Measurements from ENCODE around the gene REM2.
"Not testable (repeated sequence)": the region's sequence is repeated elsewhere in the genome, so short reads cannot be mapped to it uniquely, and the experiment has no call there.

Gene REM2

DNA sequence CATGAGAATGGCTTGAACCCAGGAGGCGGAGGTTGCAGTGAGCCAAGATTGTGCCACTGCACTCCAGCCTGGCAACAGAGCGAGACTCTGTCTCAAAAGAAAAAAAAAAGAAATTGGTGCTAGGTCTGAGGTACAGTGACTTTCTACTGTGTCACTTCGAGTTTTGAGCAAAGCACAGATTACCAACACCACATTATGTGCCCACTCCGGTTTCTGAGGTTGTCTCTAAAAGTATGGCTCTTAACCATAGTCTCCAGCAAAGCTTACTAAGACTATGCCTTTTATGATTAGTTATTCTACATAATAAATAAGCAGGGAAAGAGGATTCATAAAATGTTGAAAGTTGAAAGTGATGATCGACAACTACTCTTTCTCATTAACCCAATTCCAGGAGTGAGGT, 27.9 kb downstream of the REM2 start:
- no peak for DNase-seq
- ChIA-PET CTCF (interaction anchor here (0.6 to 3.1 kb wide), 4 partner anchors 9 to 38 kb away, joined by 3 to 15 read pairs (median 4); no protein-coding TSS in a partner anchor), POLR2A (no interaction called here)
- peaks cover 0 to 4% (median 2%) of the 10 kb centered on the region in 4 experiments for H3K4me1 ChIP-seq (ENCODE audit: control extremely low read depth in 1 of 4, control insufficient read depth in 4 of 4, insufficient read depth in 4 of 4, low read length in 3 of 4)
- WGBS (ENCODE audit: insufficient coverage): 100% methylated on average over 3 of the region's 5 CpGs
- peaks cover 10 to 43% (median 28%) of the 10 kb centered on the region in 4 experiments for H3K36me3 ChIP-seq (ENCODE audit: control insufficient read depth in 4 of 4, insufficient read depth in 4 of 4, low read length in 3 of 4)
- H3K27me3 ChIP-seq (replicated peaks in 2 of 5; ENCODE audit: control insufficient read depth in 4 of 5, insufficient read depth in 5 of 5, low read length in 4 of 5): no peaks in the 10 kb centered on the region
- H3K27ac ChIP-seq (ENCODE audit: insufficient read depth in 1 of 2, low read depth in 1 of 2, low read length in 2 of 2, poor library complexity in 1 of 2, severe bottlenecking in 2 of 2): no peak overlapping the region
- no peak overlapping the region for H3K4me3 ChIP-seq (ENCODE audit: control insufficient read depth in 1 of 7, extremely low read depth in 1 of 7, insufficient read depth in 4 of 7, low read depth in 2 of 7, low read length in 6 of 7)
- no peaks in the 10 kb centered on the region for H3K9me3 ChIP-seq (ENCODE audit: control extremely low read depth in 1 of 5, control insufficient read depth in 4 of 5, insufficient read depth in 2 of 5, low read depth in 1 of 5, low read length in 4 of 5)

DNA sequence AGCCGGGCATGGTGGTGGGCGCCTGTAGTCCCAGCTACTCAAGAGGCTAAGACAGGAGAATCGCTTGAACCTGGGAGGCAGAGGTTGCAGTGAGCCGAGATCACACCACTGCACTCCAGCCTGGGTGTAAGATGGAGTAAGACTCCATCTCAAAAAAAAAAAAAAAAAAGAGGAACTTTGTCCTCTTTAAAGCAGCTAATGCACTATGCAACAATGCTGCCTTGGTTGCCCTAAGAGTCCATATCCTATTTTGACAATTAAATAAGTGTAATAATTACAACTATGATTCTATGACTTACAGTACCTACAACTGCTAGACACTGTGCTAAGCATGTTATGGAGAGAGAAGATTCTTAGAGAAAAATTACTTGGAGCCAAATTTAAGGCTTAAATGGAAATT, 31.8 kb downstream of the REM2 start:
- POLR2A ChIA-PET: interaction anchor here (0.6 to 0.8 kb wide), 2 partner anchors 9 to 43 kb away, joined by 3 read pairs; partner anchors contain the start of gene LRP10
- CTCF ChIA-PET: interaction anchor here (1.0 to 1.1 kb wide), 3 partner anchors 11 to 16 kb away, joined by 3 to 7 read pairs (median 4); no protein-coding TSS in a partner anchor
- Histone ChIP-seq H3K4me1 (ENCODE audit: control extremely low read depth in 1 of 4, control insufficient read depth in 4 of 4, insufficient read depth in 4 of 4, low read length in 3 of 4) (peaks cover 7 to 25% (median 16%) of the 10 kb centered on the region in 4 experiments), H3K36me3 (ENCODE audit: control insufficient read depth in 4 of 4, insufficient read depth in 4 of 4, low read length in 3 of 4) (peaks cover 2 to 17% (median 7%) of the 10 kb centered on the region in 4 experiments)
- not testable (repeated sequence) for H3K4me3 ChIP-seq (ENCODE audit: control insufficient read depth in 1 of 7, extremely low read depth in 1 of 7, insufficient read depth in 4 of 7, low read depth in 2 of 7, low read length in 6 of 7); H3K27me3 ChIP-seq (replicated peaks in 2 of 5; ENCODE audit: control insufficient read depth in 4 of 5, insufficient read depth in 5 of 5, low read length in 4 of 5); H3K27ac ChIP-seq (ENCODE audit: insufficient read depth in 1 of 2, low read depth in 1 of 2, low read length in 2 of 2, poor library complexity in 1 of 2, severe bottlenecking in 2 of 2); H3K9me3 ChIP-seq (ENCODE audit: control extremely low read depth in 1 of 5, control insufficient read depth in 4 of 5, insufficient read depth in 2 of 5, low read depth in 1 of 5, low read length in 4 of 5)
- peak in 2 of 3 donors; percentile 21 to 24 for DNase-seq
- WGBS (ENCODE audit: insufficient coverage): 100% methylated on average over 1 of the region's 4 CpGs

DNA sequence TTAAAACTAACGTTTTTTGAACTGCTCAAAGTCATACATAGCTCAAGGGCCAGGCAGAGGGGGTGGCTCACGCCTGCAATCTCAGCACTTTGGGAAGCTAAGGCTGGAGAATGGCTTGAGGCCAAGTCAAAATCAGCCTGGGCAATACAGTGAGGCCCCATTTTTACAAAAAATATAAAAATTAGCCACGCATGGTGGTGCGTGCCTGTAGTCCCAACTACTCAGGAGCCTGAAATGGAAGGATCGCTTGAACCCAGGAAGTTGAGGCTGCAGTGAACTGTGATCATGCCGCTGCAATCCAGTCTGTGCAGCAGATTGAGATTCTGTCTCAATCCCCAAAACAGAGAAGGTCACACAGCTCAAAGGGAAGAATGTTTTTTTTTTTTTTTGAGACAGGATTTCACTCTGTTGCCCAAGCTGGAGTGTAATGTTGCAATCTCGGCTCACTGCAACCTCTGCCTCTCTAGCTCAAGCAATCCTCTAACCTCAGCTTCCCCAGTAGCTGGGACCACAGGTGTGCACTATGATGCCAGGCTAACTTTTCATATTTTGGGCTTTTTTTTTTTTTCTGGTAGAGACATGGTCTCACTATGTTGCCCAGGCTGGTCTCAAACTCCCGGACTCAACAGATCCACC, 33.0 kb downstream of the REM2 start:
- POLR2A ChIA-PET: interaction anchor here (1.8 kb wide), 1 partner anchor 10 kb away, joined by 5 read pairs; no protein-coding TSS in a partner anchor
- 92% methylated on average over 6 of the region's 8 CpGs for WGBS (ENCODE audit: insufficient coverage)
- H3K27me3 ChIP-seq (replicated peaks in 2 of 5; ENCODE audit: control insufficient read depth in 4 of 5, insufficient read depth in 5 of 5, low read length in 4 of 5): no peaks in the 10 kb centered on the region
- H3K9me3 ChIP-seq (ENCODE audit: control extremely low read depth in 1 of 5, control insufficient read depth in 4 of 5, insufficient read depth in 2 of 5, low read depth in 1 of 5, low read length in 4 of 5): no peaks in the 10 kb centered on the region
- H3K27ac ChIP-seq (ENCODE audit: insufficient read depth in 1 of 2, low read depth in 1 of 2, low read length in 2 of 2, poor library complexity in 1 of 2, severe bottlenecking in 2 of 2): peak overlapping the region in 1 of 2 experiments; percentile 25
- peak in 1 of 3 donors; percentile 26 for DNase-seq
- no peak overlapping the region for H3K4me3 ChIP-seq (ENCODE audit: control insufficient read depth in 1 of 7, extremely low read depth in 1 of 7, insufficient read depth in 4 of 7, low read depth in 2 of 7, low read length in 6 of 7)
- H3K36me3 ChIP-seq (ENCODE audit: control insufficient read depth in 4 of 4, insufficient read depth in 4 of 4, low read length in 3 of 4): peaks cover 5 to 27% (median 17%) of the 10 kb centered on the region in 4 experiments
- peaks cover 7 to 29% (median 19%) of the 10 kb centered on the region in 4 experiments for H3K4me1 ChIP-seq (ENCODE audit: control extremely low read depth in 1 of 4, control insufficient read depth in 4 of 4, insufficient read depth in 4 of 4, low read length in 3 of 4)
- CTCF ChIA-PET: interaction anchor here (0.6 to 1.4 kb wide), 4 partner anchors 9 to 40 kb away, joined by 3 to 6 read pairs (median 4); no protein-coding TSS in a partner anchor

DNA sequence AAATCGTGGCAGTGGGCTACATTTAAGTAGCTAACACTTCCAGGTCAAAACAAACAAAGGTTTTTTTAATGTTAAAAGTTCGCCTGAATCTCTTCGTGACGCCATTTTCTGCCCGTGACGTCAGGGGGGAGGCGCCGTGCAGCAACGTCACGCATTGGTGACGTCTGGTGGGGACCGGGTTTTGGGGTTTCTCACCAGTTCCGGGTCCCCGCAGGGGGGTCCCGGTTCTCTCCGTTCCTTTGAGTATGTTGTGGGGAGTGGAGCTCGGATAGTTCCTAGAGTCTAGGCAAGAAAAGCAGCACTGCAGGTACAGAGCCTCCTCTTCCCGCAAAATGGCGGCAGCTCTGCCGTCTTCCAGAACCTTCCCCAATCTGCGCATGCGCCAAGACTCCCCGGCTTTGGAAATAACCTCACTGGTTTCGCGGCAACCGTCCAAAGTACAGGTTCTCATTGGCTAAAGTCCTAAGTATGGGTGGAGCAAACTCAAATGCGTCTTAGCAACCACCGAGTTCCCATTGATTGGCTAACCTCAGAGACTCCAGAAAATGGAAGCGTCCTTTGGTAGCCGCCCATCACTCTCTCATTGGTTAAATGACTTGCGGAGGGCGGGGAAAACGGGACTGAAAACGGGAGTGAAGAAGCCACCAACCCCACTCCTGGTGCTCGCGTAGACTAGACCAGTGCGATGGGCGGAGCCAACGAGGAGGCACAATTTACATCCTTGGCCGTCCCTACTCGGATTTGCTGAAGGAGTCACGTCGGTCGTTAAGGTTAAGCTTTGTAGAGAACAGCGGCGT, 36.0 kb downstream of the REM2 start, which contains the start of gene RBM23:
RBM23 (minus strand) TSS at position 346 of the 797 bp plus-strand sequence.
- POLR2A ChIA-PET: interaction anchor here (0.6 to 2.8 kb wide), 3 partner anchors 9 to 30 kb away, joined by 4 to 14 read pairs (median 8); partner anchors contain the start of gene PRMT5
- CTCF ChIA-PET: interaction anchor here (0.6 to 3.3 kb wide), 7 partner anchors 8 to 96 kb away, joined by 3 to 28 read pairs (median 4); partner anchors contain the start of gene PRMT5
- under 1% methylated on average over 41 of the region's 46 CpGs for WGBS (ENCODE audit: insufficient coverage)
- peaks cover 7 to 29% (median 19%) of the 10 kb centered on the region in 4 experiments for H3K4me1 ChIP-seq (ENCODE audit: control extremely low read depth in 1 of 4, control insufficient read depth in 4 of 4, insufficient read depth in 4 of 4, low read length in 3 of 4)
- peak within 1 kb of the TSS; percentile 69 to 98 (median 90) for H3K4me3 ChIP-seq (ENCODE audit: control insufficient read depth in 1 of 7, extremely low read depth in 1 of 7, insufficient read depth in 4 of 7, low read depth in 2 of 7, low read length in 6 of 7)
- DNase-seq: peak; percentile 100
- H3K27me3 ChIP-seq (replicated peaks in 2 of 5; ENCODE audit: control insufficient read depth in 4 of 5, insufficient read depth in 5 of 5, low read length in 4 of 5): no peaks in the 10 kb centered on the region
- peaks cover 13 to 47% (median 34%) of the 10 kb centered on the region in 4 experiments for H3K36me3 ChIP-seq (ENCODE audit: control insufficient read depth in 4 of 4, insufficient read depth in 4 of 4, low read length in 3 of 4)
- peak within 1 kb of the TSS; percentile 100 for H3K27ac ChIP-seq (ENCODE audit: insufficient read depth in 1 of 2, low read depth in 1 of 2, low read length in 2 of 2, poor library complexity in 1 of 2, severe bottlenecking in 2 of 2)
- H3K9me3 ChIP-seq (ENCODE audit: control extremely low read depth in 1 of 5, control insufficient read depth in 4 of 5, insufficient read depth in 2 of 5, low read depth in 1 of 5, low read length in 4 of 5): no peaks in the 10 kb centered on the region

DNA sequence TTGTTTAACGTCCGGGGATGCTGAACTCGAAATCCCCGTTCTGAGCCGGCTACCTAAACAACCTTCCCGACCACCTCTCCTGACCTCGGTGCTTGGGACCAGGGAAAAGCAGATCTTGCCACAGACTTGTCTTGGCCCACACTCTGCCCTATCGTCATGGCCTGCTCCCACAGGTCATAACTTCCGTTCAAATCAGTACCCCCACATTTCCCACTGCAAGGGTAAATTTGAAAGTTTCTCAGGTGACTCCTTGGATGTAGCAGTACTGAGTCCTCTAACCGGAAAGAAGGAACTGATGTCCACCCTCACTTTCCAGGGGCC, 36.5 kb downstream of the REM2 start:
- POLR2A ChIA-PET: interaction anchor here (1.4 to 2.8 kb wide), 2 partner anchors 8 to 10 kb away, joined by 8 to 14 read pairs; partner anchors contain the start of gene PRMT5
- no peak for DNase-seq
- Histone ChIP-seq H3K27ac (ENCODE audit: insufficient read depth in 1 of 2, low read depth in 1 of 2, low read length in 2 of 2, poor library complexity in 1 of 2, severe bottlenecking in 2 of 2) (peak overlapping the region; percentile 69 to 100), H3K27me3 (replicated peaks in 2 of 5; ENCODE audit: control insufficient read depth in 4 of 5, insufficient read depth in 5 of 5, low read length in 4 of 5) (no peaks in the 10 kb centered on the region), H3K4me1 (ENCODE audit: control extremely low read depth in 1 of 4, control insufficient read depth in 4 of 4, insufficient read depth in 4 of 4, low read length in 3 of 4) (peaks cover 7 to 29% (median 19%) of the 10 kb centered on the region in 4 experiments), H3K9me3 (ENCODE audit: control extremely low read depth in 1 of 5, control insufficient read depth in 4 of 5, insufficient read depth in 2 of 5, low read depth in 1 of 5, low read length in 4 of 5) (no peaks in the 10 kb centered on the region), H3K4me3 (ENCODE audit: control insufficient read depth in 1 of 7, extremely low read depth in 1 of 7, insufficient read depth in 4 of 7, low read depth in 2 of 7, low read length in 6 of 7) (peak overlapping the region; percentile 18 to 91 (median 50)), H3K36me3 (ENCODE audit: control insufficient read depth in 4 of 4, insufficient read depth in 4 of 4, low read length in 3 of 4) (peaks cover 19 to 52% (median 37%) of the 10 kb centered on the region in 4 experiments)
- 11% methylated on average over 9 of the region's 10 CpGs for WGBS (ENCODE audit: insufficient coverage)
- CTCF ChIA-PET: interaction anchor here (0.8 to 3.3 kb wide), 7 partner anchors 9 to 149 kb away, joined by 3 to 28 read pairs (median 4); partner anchors contain the start of gene PRMT5

- no peak for DNase-seq
- peaks cover 3 to 28% (median 19%) of the 10 kb centered on the region in 4 experiments for H3K4me1 ChIP-seq (ENCODE audit: control extremely low read depth in 1 of 4, control insufficient read depth in 4 of 4, insufficient read depth in 4 of 4, low read length in 3 of 4)
- WGBS (ENCODE audit: insufficient coverage): 100% methylated on average over 5 of the region's 6 CpGs
- ChIA-PET CTCF (interaction anchor here (0.6 to 3.3 kb wide), 6 partner anchors 8 to 850 kb away, joined by 3 to 28 read pairs (median 4); partner anchors contain the start of gene PRMT5), POLR2A (interaction anchor here (2.8 kb wide), 1 partner anchor 9 kb away, joined by 14 read pairs; the partner anchor contains the start of gene PRMT5)
- H3K4me3 ChIP-seq (ENCODE audit: control insufficient read depth in 1 of 7, extremely low read depth in 1 of 7, insufficient read depth in 4 of 7, low read depth in 2 of 7, low read length in 6 of 7): no peak overlapping the region
- H3K27me3 ChIP-seq (replicated peaks in 2 of 5; ENCODE audit: control insufficient read depth in 4 of 5, insufficient read depth in 5 of 5, low read length in 4 of 5): no peaks in the 10 kb centered on the region
- peaks cover 22 to 58% (median 45%) of the 10 kb centered on the region in 4 experiments for H3K36me3 ChIP-seq (ENCODE audit: control insufficient read depth in 4 of 4, insufficient read depth in 4 of 4, low read length in 3 of 4)
- H3K27ac ChIP-seq (ENCODE audit: insufficient read depth in 1 of 2, low read depth in 1 of 2, low read length in 2 of 2, poor library complexity in 1 of 2, severe bottlenecking in 2 of 2): no peak overlapping the region
- H3K9me3 ChIP-seq (ENCODE audit: control extremely low read depth in 1 of 5, control insufficient read depth in 4 of 5, insufficient read depth in 2 of 5, low read depth in 1 of 5, low read length in 4 of 5): no peaks in the 10 kb centered on the region
Observed at GRCh38 chr14:22920697-22921096, 37.7 kb downstream of the REM2 start.

All from common myeloid progenitor, CD34-positive (primary cell).